ENCODE measurements around the gene PCDHGA9. TPM values are rescaled to one million over a fixed set of nuclear protein-coding genes. Genes with fewer than 3 reads are reported as not detected.

Gene PCDHGA9
- total RNA-seq, 6 experiments from 2014 or later = 1.0 to 2.5 (median 1.3) TPM

GRCh38 chr5:141419074-141419880, 16.7 kb downstream of the PCDHGA9 start:
- no peak for ATAC-seq
- Histone ChIP-seq H3K4me3 (no peak overlapping the region), H3K9me3 (peaks cover 0 to 43% (median 19%) of the 10 kb centered on the region in 4 donors), H3K36me3 (no peaks in the 10 kb centered on the region), H3K4me1 (no peaks in the 10 kb centered on the region), H3K27ac (no peak overlapping the region), H3K27me3 (no peaks in the 10 kb centered on the region)
- 31% methylated on average over 15 of the region's 74 CpGs for WGBS (ENCODE audit: insufficient coverage, low coverage, low lambda C conversion rate, missing lambda C conversion rate)
- TF ChIP-seq CTCF (IDR thresholded peaks at IDR 0.05) (no peak), POLR2A (IDR thresholded peaks at IDR 0.05) (no peak)
- peak in 1 of 3 donors; percentile 46 for DNase-seq
- intact Hi-C loops (cut with DNase I) = loop anchor here in 1 of 2 donors (10.0 kb wide), 1 partner anchor 174 kb away; the partner anchor contains the start of gene PCDHB15

GRCh38 chr5:141420855-141421488, 18.4 kb downstream of the PCDHGA9 start, which contains the start of gene PCDHGA11:
Gene PCDHGA11, plus strand, starts transcription at chr5:141421051. Its CDS starts 177 bp downstream, at chr5:141421228.
- Histone ChIP-seq H3K4me3 (peak within 1 kb of the TSS in 1 of 3 donors; percentile 13), H3K36me3 (no peaks in the 10 kb centered on the region), H3K27me3 (no peaks in the 10 kb centered on the region), H3K27ac (no peak within 1 kb of the TSS), H3K4me1 (no peaks in the 10 kb centered on the region), H3K9me3 (peaks cover 0 to 41% (median 19%) of the 10 kb centered on the region in 4 donors)
- TF ChIP-seq POLR2A (IDR thresholded peaks at IDR 0.05) (no peak), CTCF (IDR thresholded peaks at IDR 0.05) (peak; percentile 17 to 38 (median 26))
- WGBS (ENCODE audit: insufficient coverage, low coverage, low lambda C conversion rate, missing lambda C conversion rate) = 18% methylated on average over 21 of the region's 42 CpGs
- ATAC-seq (peak in 3 of 4 donors; percentile 34 to 72 (median 63)), DNase-seq (peak in 1 of 3 donors; percentile 44)
- intact Hi-C loops (cut with DNase I) = no loop called here

GRCh38 chr5:141421489-141421855, 18.9 kb downstream of the PCDHGA9 start:
- no peaks in the 10 kb centered on the region for H3K27me3 ChIP-seq
- peak overlapping the region in 1 of 3 donors; percentile 13 for H3K4me3 ChIP-seq
- H3K4me1 ChIP-seq = no peaks in the 10 kb centered on the region
- WGBS (ENCODE audit: insufficient coverage, low coverage, low lambda C conversion rate, missing lambda C conversion rate) = 22% methylated on average over 13 of the region's 13 CpGs
- H3K36me3 ChIP-seq = no peaks in the 10 kb centered on the region
- TF ChIP-seq POLR2A (IDR thresholded peaks at IDR 0.05) = no peak
- H3K9me3 ChIP-seq = peaks cover 0 to 37% (median 19%) of the 10 kb centered on the region in 4 donors
- intact Hi-C loops (cut with DNase I) = no loop called here
- ATAC-seq (no peak), DNase-seq (no peak)
- no peak overlapping the region for H3K27ac ChIP-seq

GRCh38 chr5:141422742-141423291, 20.2 kb downstream of the PCDHGA9 start:
- Histone ChIP-seq H3K36me3 (no peaks in the 10 kb centered on the region), H3K27me3 (no peaks in the 10 kb centered on the region), H3K4me1 (no peaks in the 10 kb centered on the region), H3K4me3 (no peak overlapping the region), H3K9me3 (peaks cover 0 to 39% (median 22%) of the 10 kb centered on the region in 4 donors), H3K27ac (no peak overlapping the region)
- intact Hi-C loops (cut with DNase I) = no loop called here
- ATAC-seq (no peak), DNase-seq (no peak)
- WGBS (ENCODE audit: insufficient coverage, low coverage, low lambda C conversion rate, missing lambda C conversion rate) = 60% methylated on average over 1 of the region's 42 CpGs
- no peak for TF ChIP-seq CTCF (IDR thresholded peaks at IDR 0.05)
- TF ChIP-seq POLR2A (IDR thresholded peaks at IDR 0.05) = no peak

Data from right lobe of liver (tissue), 6 donors.